SK-N-MC (cell line): ENCODE measurements around the gene SLC12A8.

ENCODE experiments used
- EZH2 ChIP-seq: fragments of 200-600 bp; sonication (generic); IDR thresholded peaks from one replicate; pipeline ENCODE4 v1.6.1; 2017; ENCODE audit warnings: antibody characterized with exemption
- FOXP2 ChIP-seq: optimal IDR thresholded peaks from 2 replicates; pipeline ENCODE3; 2011; ENCODE audit warnings: mild to moderate bottlenecking, moderate library complexity; ENCODE audit not compliant: insufficient read depth; ENCODE audit errors: extremely low read length, control extremely low read depth
- POLR2AphosphoS5 ChIP-seq: IDR thresholded peaks from 2 replicates; pipeline ENCODE4 v1.6.1; 2012; ENCODE audit warnings: mild to moderate bottlenecking, low read depth, low read length, borderline replicate concordance

GRCh38 chr3:125050488-125051090 is 162.0 kb downstream of the SLC12A8 start:
- TF ChIP-seq FOXP2 (no peak), POLR2AphosphoS5 (no peak), EZH2 (no peak)
